Measurements from ENCODE around the gene C8A.

GRCh38 chr1:56916630-56917029 lies 62.0 kb downstream of the C8A start:
- TF ChIP-seq CTCF (IDR thresholded peaks at IDR 0.05), result no peak
- TF ChIP-seq POLR2A (IDR thresholded peaks at IDR 0.05), result no peak
- TF ChIP-seq POLR2AphosphoS5 (IDR thresholded peaks at IDR 0.05; ENCODE audit: insufficient read depth in 1 of 2, low read depth in 1 of 2), result no peak
